Measurements from ENCODE around the gene RUFY1. TPM values are rescaled to one million over a fixed set of nuclear protein-coding genes. Genes with fewer than 3 reads are reported as not detected.

RUFY1 gene
- total and polyA plus RNA-seq, 2 of the 13 experiments (the other 11 are each of a cell fraction or from before 2014, with no cell fraction given), result 19.9 to 31.9 TPM

GRCh38 chr5:179530069-179530998 lies 20.0 kb upstream of the RUFY1 start:
- 59% methylated on average over 42 of the region's 65 CpGs for WGBS (ENCODE audit: low lambda C conversion rate)
- 0 out of 2 replicates have a peak, but pooled peaks have one; percentile 24 for TF ChIP-seq NRL (CRISPR knock-in tag; IDR thresholded peaks at IDR 0.05; ENCODE audit: borderline replicate concordance)
- peak; percentile 84; the same call in 1 of the 2 replicates for TF ChIP-seq TFDP1 (CRISPR knock-in tag; IDR thresholded peaks at IDR 0.05; ENCODE audit: borderline replicate concordance)
- 0 out of 2 replicates have a peak, but pooled peaks have one; percentile 15 for TF ChIP-seq PATZ1 (CRISPR knock-in tag; IDR thresholded peaks at IDR 0.05)
- TF ChIP-seq ZNF160 (CRISPR knock-in tag; IDR thresholded peaks at IDR 0.05), result no peak
- TF ChIP-seq YEATS2 (CRISPR knock-in tag; IDR thresholded peaks at IDR 0.05; ENCODE audit: borderline replicate concordance), result 0 out of 2 replicates have a peak, but pooled peaks have one; percentile 36
- TF ChIP-seq ZFY (CRISPR knock-in tag; IDR thresholded peaks at IDR 0.05), result peak; percentile 43; the same call in 1 of the 2 replicates
- TF ChIP-seq HNRNPLL (IDR thresholded peaks at IDR 0.05; ENCODE audit: low read depth, low read length, poor library complexity, severe bottlenecking), result peak; percentile 83
- TF ChIP-seq ZFX (CRISPR knock-in tag; IDR thresholded peaks at IDR 0.05; ENCODE audit: low read depth), result peak; percentile 67
- peak; percentile 36 for TF ChIP-seq XRCC5 (optimal IDR thresholded peaks at IDR 0.05; ENCODE audit: low read length)
- TF ChIP-seq, protein P1, sequence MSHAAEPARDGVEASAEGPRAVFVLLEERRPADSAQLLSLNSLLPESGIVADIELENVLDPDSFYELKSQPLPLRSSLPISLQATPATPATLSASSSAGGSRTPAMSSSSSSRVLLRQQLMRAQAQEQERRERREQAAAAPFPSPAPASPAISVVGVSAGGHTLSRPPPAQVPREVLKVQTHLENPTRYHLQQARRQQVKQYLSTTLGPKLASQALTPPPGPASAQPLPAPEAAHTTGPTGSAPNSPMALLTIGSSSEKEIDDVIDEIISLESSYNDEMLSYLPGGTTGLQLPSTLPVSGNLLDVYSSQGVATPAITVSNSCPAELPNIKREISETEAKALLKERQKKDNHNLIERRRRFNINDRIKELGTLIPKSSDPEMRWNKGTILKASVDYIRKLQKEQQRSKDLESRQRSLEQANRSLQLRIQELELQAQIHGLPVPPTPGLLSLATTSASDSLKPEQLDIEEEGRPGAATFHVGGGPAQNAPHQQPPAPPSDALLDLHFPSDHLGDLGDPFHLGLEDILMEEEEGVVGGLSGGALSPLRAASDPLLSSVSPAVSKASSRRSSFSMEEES (CRISPR knock-in tag; IDR thresholded peaks at IDR 0.05), result 0 out of 2 replicates have a peak, but pooled peaks have one; percentile 21
- TF ChIP-seq ZNF709 (CRISPR knock-in tag; IDR thresholded peaks at IDR 0.05), result no peak
- no peak for TF ChIP-seq ZNF143 (CRISPR knock-in tag; IDR thresholded peaks at IDR 0.05)
- TF ChIP-seq STAG1 (CRISPR knock-in tag; IDR thresholded peaks at IDR 0.05), result peak; percentile 39
- TF ChIP-seq EEA1 (CRISPR knock-in tag; IDR thresholded peaks at IDR 0.05; ENCODE audit: borderline replicate concordance), result 0 out of 2 replicates have a peak, but pooled peaks have one; percentile 44
- TF ChIP-seq, protein P2, sequence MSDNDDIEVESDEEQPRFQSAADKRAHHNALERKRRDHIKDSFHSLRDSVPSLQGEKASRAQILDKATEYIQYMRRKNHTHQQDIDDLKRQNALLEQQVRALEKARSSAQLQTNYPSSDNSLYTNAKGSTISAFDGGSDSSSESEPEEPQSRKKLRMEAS (IDR thresholded peaks at IDR 0.05), result peak; percentile 75
- TF ChIP-seq ZNF367 (CRISPR knock-in tag; IDR thresholded peaks at IDR 0.05; ENCODE audit: borderline replicate concordance), result no peak
- no peak for TF ChIP-seq PAF1 (CRISPR knock-in tag; IDR thresholded peaks at IDR 0.05)

More at GRCh38 chr5:179530069-179530998, 20.0 kb upstream of the RUFY1 start:
- Histone ChIP-seq H3K36me3 (replicated peaks in 1 of 2; ENCODE audit: control insufficient read depth in 1 of 2, insufficient read depth in 2 of 2, low read length in 2 of 2) (no peaks in the 10 kb centered on the region), H4K20me1 (ENCODE audit: insufficient read depth, low read length) (no peaks in the 10 kb centered on the region), H3K27ac (ENCODE audit: extremely low read length, insufficient read depth, low read length) (no peak overlapping the region), H3K9ac (ENCODE audit: insufficient read depth, low read depth, low read length) (no peak overlapping the region), H3K9me3 (ENCODE audit: low read length) (no peaks in the 10 kb centered on the region), H3K4me1 (ENCODE audit: insufficient read depth, low read length) (peaks cover 14% of the 10 kb centered on the region), H3K4me2 (ENCODE audit: low read depth, low read length) (peak overlapping the region; percentile 43), H2AFZ (ENCODE audit: low read length) (no peak overlapping the region), H3K27me3 (ENCODE audit: control insufficient read depth in 1 of 2, insufficient read depth in 2 of 2, low read length in 2 of 2) (peaks cover 0 to 7% of the 10 kb centered on the region in 2 experiments; a peak in 1 of 5 replicates), H3K4me3 (replicated peaks in 1 of 3; ENCODE audit: insufficient read depth in 1 of 3, low read depth in 2 of 3, low read length in 3 of 3) (peak overlapping the region in 1 of 3 experiments; percentile 33; a peak in 1 of 6 replicates), H3K79me2 (ENCODE audit: insufficient read depth, low read length) (no peaks in the 10 kb centered on the region)
- no TSS peak for BruUV-seq (replicated peaks)
- ChIA-PET CTCF (ENCODE audit: low intra/inter-chr PET ratio, low total read pairs) (no interaction called here), POLR2A (no interaction called here)
- FAIRE-seq, result no peak
- in situ Hi-C loops (cut with HindIII; ENCODE audit: extremely low pct_ligation_motif_present, low pct_unique_long_range_greater_than_20kb), result no loop called here
- peak; percentile 95 for ATAC-seq
- no peak for DNase-seq (ENCODE audit: low spot score)
- intact Hi-C loops (cut with micrococcal nuclease; ENCODE audit: unreplicated experiment), result no loop called here
